Activated CD4-positive, alpha-beta memory T cell treated with anti-CD3 and anti-CD28 coated beads for 36 hours (primary cell): Measurements from ENCODE around the gene PGD. TPM values are rescaled to one million over a fixed set of nuclear protein-coding genes. Genes with fewer than 3 reads are reported as not detected.
A peak's percentile ranks its signal among the peaks of the same experiment; 100 is the strongest.

ENCODE experiments used
- CTCF ChIA-PET: fragments of 350-600 bp; sonication (Branson Sonifier 250); formaldehyde crosslinking; loops from one replicate; lab custom pipeline; 2021; ENCODE audit warnings: antibody characterized with exemption, inconsistent platforms; lab: Charles Lee
- POLR2A ChIA-PET: fragments of 350-600 bp; sonication (Branson Sonifier 250); formaldehyde crosslinking; loops from one replicate; lab custom pipeline; 2021; ENCODE audit warnings: antibody characterized with exemption; lab: Charles Lee
- DNase-seq: peaks from one replicate; pipeline ENCODE4 v3.0.0-alpha.2; 2020
- H3K27ac Mint-ChIP-seq: one replicate; pipeline ENCODE4 v1.8.0; 2021; ENCODE audit warnings: mixed read lengths
- H3K27me3 Mint-ChIP-seq: one replicate; pipeline ENCODE4 v1.8.0; 2021; ENCODE audit warnings: mixed read lengths
- H3K36me3 Mint-ChIP-seq: one replicate; pipeline ENCODE4 v1.8.0; 2021; ENCODE audit warnings: mixed read lengths
- H3K4me1 Mint-ChIP-seq: one replicate; pipeline ENCODE4 v1.8.0; 2021; ENCODE audit warnings: low read depth, mixed read lengths
- H3K4me3 Mint-ChIP-seq: one replicate; pipeline ENCODE4 v1.8.0; 2021; ENCODE audit warnings: mild to moderate bottlenecking, mixed read lengths
- H3K9me3 Mint-ChIP-seq: one replicate; pipeline ENCODE4 v1.8.0; 2021; ENCODE audit warnings: mixed read lengths
- intact Hi-C: fragments of 100-400 bp; cut with micrococcal nuclease; formaldehyde crosslinking; loops from one replicate; pipeline ENCODE4 v1.15.1; 2023
- total RNA-seq, 2 experiments: library from RNA; stranded (reverse); gene quantifications; one replicate each; pipeline ENCODE4 v1.2.3, GENCODE V29; 2021

The PGD gene
- total RNA-seq, 2 experiments from 2014 or later, result 94.6 to 96.7 TPM

DNA sequence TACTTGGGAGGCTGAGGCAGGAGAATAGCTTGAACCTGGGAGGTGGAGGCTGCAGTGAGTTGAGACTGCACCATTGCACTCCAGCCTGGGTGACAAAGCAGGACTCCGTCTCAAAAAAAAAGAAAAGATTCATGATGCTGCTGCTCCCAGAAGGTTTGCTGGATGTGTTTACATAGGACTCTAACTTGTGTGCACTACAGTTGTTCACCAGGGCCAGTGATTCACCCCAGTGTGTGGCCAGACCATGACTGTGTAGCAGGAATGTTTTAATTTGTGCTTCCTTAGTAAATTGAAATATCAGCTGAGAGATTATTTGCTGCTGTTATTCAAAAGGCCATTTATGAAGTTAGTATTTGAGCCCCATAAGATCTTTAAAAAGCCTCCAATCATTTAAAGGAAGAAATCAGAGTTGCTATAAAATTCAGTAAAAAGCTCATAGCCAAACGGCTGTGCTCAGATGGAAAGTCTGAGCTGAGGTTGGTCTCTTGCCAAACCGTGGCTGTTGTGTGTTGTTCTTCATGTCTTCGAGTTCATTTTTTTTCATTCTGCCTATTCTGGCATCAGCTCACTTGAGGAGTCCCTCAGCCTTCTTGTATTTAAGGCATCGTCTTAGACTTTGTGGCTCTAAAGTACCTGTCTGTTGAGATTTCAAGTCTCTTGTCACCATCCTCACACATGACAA is 18.1 kb upstream of the PGD start:
- no peaks in the 10 kb centered on the region for H3K4me1 Mint-ChIP-seq
- H3K27ac Mint-ChIP-seq, result no peak overlapping the region
- no peak for DNase-seq
- no peak overlapping the region for H3K4me3 Mint-ChIP-seq
- POLR2A ChIA-PET, result no interaction called here
- no peaks in the 10 kb centered on the region for H3K27me3 Mint-ChIP-seq
- no peaks in the 10 kb centered on the region for H3K9me3 Mint-ChIP-seq
- CTCF ChIA-PET, result interaction anchor here (1.0 to 1.1 kb wide), 2 partner anchors 30 to 170 kb away, joined by 3 read pairs; partner anchors contain the start of gene KIF1B
- intact Hi-C loops, result no loop called here
- H3K36me3 Mint-ChIP-seq, result peaks cover 2% of the 10 kb centered on the region

DNA sequence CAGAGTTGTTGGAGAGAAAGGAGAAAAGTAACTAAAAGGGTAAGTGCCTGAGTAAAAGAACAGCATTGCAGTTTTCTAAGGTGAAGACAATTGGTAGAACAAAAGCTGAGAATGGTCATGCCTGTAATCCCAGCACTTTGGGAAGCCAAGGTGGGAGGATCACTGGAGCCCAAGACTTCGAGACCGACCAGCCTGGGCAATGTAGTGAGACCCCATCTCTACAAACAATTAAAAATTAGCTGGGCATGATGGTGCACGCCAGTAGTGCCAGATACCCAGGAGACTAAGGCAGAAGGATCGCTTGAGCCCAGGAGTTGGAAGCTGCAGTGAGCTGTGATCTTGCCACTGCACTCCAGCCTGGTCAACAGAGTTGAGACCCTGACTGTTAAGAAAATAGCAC is 15.2 kb upstream of the PGD start:
- Mint-ChIP-seq H3K36me3 (peaks cover 2% of the 10 kb centered on the region), H3K9me3 (no peaks in the 10 kb centered on the region), H3K27me3 (no peaks in the 10 kb centered on the region), H3K27ac (no peak overlapping the region), H3K4me1 (peaks cover 3% of the 10 kb centered on the region), H3K4me3 (no peak overlapping the region)
- ChIA-PET POLR2A (no interaction called here), CTCF (no interaction called here)
- intact Hi-C loops, result no loop called here
- DNase-seq, result no peak

DNA sequence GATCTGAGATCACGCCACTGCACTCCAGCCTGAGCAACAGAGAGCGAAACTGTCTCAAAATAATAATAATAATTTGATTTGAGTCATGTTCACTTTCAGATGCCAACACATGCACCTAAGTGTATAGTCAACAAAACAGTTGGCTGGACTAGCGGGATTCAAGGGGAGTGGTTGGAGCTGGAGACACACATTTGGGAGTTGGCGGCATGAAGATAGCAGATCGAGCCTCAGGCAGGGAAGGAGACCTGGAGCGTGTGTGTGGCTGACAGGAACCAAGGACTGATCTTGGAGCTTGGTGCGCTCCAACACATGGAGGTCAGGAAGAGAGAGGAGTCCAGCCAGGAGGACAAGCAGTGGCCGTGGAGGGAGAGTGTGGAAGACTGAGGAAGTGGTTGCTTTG is 14.6 kb upstream of the PGD start:
- DNase-seq, result no peak
- H3K9me3 Mint-ChIP-seq, result no peaks in the 10 kb centered on the region
- CTCF ChIA-PET, result no interaction called here
- POLR2A ChIA-PET, result no interaction called here
- H3K27me3 Mint-ChIP-seq, result no peaks in the 10 kb centered on the region
- no peaks in the 10 kb centered on the region for H3K36me3 Mint-ChIP-seq
- no peak overlapping the region for H3K27ac Mint-ChIP-seq
- intact Hi-C loops, result no loop called here
- H3K4me3 Mint-ChIP-seq, result no peak overlapping the region
- H3K4me1 Mint-ChIP-seq, result peaks cover 3% of the 10 kb centered on the region

DNA sequence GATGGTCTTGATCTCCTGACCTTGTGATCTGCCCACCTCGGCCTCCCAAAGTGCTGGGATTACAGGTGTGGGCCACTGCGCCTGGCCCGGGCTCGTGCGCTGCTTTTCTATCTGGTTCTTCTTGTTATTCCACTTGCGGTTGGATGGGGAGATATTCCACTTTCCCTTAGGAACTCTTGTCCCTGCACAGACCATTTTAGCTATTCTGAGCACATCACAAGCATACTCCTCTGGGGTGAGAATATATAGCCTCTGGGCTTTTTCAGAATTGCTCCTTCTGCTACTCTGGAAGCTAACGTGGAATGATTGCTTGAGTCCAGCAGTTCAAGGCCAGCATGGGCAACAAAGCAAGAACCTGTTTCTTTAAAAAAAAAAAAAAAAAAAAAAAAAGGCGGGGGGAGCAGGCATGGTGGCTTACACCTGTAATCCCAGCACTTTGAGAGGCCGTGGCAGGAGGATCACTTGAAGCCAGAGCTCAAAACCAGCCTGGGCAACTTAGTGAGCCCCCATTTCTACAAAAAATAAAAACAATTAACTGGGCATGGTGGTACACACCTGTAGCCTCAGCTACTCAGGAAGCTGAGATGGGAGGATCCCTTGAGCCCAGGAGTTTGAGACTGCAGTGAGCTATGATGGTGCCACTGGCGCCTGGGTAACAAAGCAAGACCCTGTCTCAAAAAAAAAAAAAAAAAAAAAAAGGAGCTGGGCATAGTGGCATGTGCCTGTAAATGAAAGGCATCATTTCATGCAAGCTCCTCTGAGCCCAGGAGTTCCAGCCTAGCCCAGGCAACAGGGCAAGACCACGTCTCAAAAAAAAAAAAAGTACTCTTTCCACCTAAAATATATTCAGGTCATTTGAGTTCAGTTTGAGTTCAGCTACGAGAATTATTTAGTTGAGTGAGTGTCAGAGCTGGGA is 11.8 kb upstream of the PGD start:
- ChIA-PET POLR2A (no interaction called here), CTCF (interaction anchor here (1.8 kb wide), 1 partner anchor 12 kb away, joined by 5 read pairs; the partner anchor contains the start of gene PGD)
- Mint-ChIP-seq H3K4me3 (no peak overlapping the region), H3K4me1 (peaks cover 3% of the 10 kb centered on the region), H3K27me3 (no peaks in the 10 kb centered on the region), H3K9me3 (no peaks in the 10 kb centered on the region), H3K27ac (no peak overlapping the region), H3K36me3 (no peaks in the 10 kb centered on the region)
- DNase-seq, result no peak
- intact Hi-C loops, result no loop called here

DNA sequence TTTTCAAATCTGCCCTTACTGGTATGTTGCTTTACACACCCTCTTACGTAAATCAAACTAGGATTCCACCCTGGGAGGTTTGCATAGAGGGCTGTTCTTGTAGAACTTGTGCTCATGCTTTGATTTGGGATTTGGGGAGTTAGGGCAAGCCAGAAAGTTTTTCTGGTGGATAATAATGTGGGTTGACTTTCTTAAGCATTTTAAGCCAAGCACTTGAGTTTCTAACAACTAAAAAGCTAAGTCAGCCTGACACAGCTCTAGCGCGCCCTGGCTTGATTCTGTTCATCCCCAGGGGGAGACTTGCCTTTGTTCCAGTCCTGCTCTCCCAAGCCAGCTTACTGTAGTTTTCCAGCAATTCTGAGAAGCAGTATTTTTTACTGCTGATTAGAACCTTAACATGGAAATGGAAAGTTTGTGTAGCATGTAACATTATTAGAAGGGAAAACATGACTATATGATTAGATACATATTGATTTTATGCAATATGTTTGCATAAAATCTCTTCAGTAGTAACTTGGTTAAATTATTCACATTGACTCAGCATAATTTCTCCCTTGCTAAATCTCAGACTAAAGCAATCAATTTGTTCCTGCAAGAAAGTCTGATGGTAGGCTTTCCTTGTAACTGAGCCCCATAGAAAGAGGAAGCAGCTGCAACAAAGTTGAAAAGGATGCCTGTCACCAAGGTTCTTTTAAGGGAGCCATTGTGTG is 11.0 kb upstream of the PGD start:
- ChIA-PET POLR2A (no interaction called here), CTCF (interaction anchor here (1.8 kb wide), 1 partner anchor 12 kb away, joined by 5 read pairs; the partner anchor contains the start of gene PGD)
- Mint-ChIP-seq H3K36me3 (no peaks in the 10 kb centered on the region), H3K9me3 (no peaks in the 10 kb centered on the region), H3K27ac (no peak overlapping the region), H3K27me3 (no peaks in the 10 kb centered on the region), H3K4me3 (no peak overlapping the region), H3K4me1 (peaks cover 3% of the 10 kb centered on the region)
- DNase-seq, result no peak
- intact Hi-C loops, result no loop called here

DNA sequence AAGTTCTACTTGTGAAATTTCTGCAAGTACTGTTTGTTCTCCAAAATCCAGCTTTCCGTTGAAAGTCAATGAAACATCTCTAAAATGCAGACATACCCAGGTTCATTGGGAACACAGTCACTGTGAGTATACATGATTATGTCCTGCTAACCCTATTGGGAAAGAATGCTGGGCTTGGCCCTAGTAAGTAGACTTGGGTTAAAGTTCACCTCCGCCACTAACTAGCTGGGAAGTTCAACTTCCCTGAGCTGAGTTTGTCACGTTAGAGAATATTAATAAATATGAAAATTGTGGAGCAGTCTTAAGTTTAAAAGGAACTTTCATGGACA is 10.5 kb upstream of the PGD start:
- peaks cover 3% of the 10 kb centered on the region for H3K4me1 Mint-ChIP-seq
- no peaks in the 10 kb centered on the region for H3K27me3 Mint-ChIP-seq
- no peaks in the 10 kb centered on the region for H3K9me3 Mint-ChIP-seq
- ChIA-PET POLR2A (no interaction called here), CTCF (interaction anchor here (1.8 kb wide), 1 partner anchor 11 kb away, joined by 5 read pairs; the partner anchor contains the start of gene PGD)
- no peak for DNase-seq
- H3K4me3 Mint-ChIP-seq, result no peak overlapping the region
- H3K36me3 Mint-ChIP-seq, result no peaks in the 10 kb centered on the region
- H3K27ac Mint-ChIP-seq, result no peak overlapping the region
- intact Hi-C loops, result no loop called here

DNA sequence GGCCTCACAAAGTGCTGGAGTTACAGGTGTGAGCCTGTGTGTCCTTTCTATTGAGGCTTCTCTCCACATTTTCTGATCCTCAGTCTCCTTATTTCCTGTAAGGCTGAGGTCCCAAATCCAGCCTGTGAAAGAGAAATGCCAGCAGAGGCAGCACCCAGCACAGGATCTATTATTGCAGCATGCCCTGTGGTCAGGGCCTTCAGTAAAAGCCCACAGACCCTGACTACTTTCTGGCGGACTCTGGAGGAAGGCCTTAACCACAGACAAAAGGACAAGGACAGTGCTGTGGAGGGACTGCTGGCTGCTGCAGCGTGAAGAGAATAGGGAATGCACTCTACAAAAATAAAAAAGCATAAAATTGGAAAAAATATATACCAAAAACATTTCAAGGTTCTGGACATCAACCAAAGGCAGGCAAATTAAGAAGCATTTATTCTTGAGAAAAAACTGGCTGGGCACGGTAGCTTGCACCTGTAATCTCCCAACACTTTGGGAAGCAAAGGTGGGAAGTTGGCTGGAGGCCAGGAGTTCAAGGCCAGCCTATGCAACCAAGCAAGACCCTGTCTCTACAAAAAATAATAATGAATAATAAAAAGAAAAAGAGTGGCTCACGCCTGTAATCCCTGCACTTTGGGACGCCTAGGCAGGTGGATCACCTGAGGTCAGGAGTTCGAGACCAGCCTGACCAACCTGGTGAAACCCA is 9.4 kb upstream of the PGD start:
- H3K27ac Mint-ChIP-seq, result no peak overlapping the region
- H3K9me3 Mint-ChIP-seq, result peaks cover 2% of the 10 kb centered on the region
- peaks cover 3% of the 10 kb centered on the region for H3K4me1 Mint-ChIP-seq
- H3K36me3 Mint-ChIP-seq, result no peaks in the 10 kb centered on the region
- H3K27me3 Mint-ChIP-seq, result no peaks in the 10 kb centered on the region
- ChIA-PET CTCF (no interaction called here), POLR2A (no interaction called here)
- DNase-seq, result no peak
- no peak overlapping the region for H3K4me3 Mint-ChIP-seq
- intact Hi-C loops, result no loop called here

DNA sequence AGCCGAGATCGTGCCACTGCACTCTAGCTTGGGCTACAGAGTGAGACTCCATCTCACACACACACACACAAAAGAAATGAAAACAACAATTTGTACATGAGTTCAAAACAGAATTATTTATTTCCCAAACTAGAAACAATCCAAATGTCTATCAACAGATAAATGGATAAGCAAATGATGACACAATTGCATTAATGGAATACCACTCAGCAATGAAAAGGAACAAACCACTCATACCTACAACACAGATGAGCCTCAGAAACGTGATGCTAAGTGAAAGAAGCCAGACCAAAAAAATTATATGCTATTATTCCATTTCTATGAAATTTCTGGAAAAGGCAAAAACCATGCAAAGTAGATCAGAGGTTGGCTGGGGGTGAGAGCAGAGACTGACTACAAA is 2.0 kb upstream of the PGD start:
- intact Hi-C loops, result no loop called here
- no peak overlapping the region for H3K4me3 Mint-ChIP-seq
- no peak for DNase-seq

DNA sequence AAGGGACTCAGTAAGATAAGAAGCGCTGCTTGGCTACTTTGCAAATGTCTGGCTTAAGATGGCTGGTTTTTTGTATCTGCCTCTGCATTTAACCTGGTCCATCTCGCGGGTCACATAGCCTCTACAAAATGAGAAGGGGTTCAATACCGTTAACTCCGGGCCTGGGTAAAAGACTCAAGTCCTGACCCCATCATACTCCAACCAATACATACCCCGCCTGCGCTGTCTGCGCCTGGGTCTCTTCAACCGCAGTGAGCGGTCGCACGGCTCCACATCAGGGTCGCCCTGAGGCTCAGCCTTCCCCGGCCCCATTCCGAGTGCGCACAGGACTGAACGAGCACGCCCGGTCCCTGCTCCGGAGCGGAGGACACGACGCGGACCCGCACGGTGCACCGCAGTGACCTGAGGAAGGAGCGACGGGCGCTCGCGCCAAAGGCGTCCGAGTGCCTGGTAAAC is 558 bp upstream of the PGD start:
- CTCF ChIA-PET, result interaction anchor here (0.7 to 1.8 kb wide), 4 partner anchors 10 to 188 kb away, joined by 3 to 5 read pairs (median 4); partner anchors contain the start of genes CENPS and KIF1B
- Mint-ChIP-seq H3K4me3 (peak overlapping the region; percentile 88), H3K9me3 (peaks cover 2% of the 10 kb centered on the region), H3K27me3 (no peaks in the 10 kb centered on the region), H3K27ac (no peak overlapping the region), H3K4me1 (peaks cover 20% of the 10 kb centered on the region), H3K36me3 (peaks cover 10% of the 10 kb centered on the region)
- intact Hi-C loops, result loop anchor here (1.0 to 2.0 kb wide), 3 partner anchors 30 to 366 kb away; partner anchors contain the start of genes PEX14 and UBE4B
- no peak for DNase-seq
- POLR2A ChIA-PET, result interaction anchor here (1.0 to 1.1 kb wide), 2 partner anchors 32 to 188 kb away, joined by 3 read pairs; partner anchors contain the start of genes CENPS and KIF1B

More for the DNA sequence above, 2.0 kb upstream of the PGD start:
- Mint-ChIP-seq H3K27me3 (no peaks in the 10 kb centered on the region), H3K27ac (no peak overlapping the region), H3K36me3 (peaks cover 4% of the 10 kb centered on the region), H3K4me1 (peaks cover 15% of the 10 kb centered on the region), H3K9me3 (peaks cover 2% of the 10 kb centered on the region)
- POLR2A ChIA-PET, result no interaction called here
- CTCF ChIA-PET, result no interaction called here

DNA sequence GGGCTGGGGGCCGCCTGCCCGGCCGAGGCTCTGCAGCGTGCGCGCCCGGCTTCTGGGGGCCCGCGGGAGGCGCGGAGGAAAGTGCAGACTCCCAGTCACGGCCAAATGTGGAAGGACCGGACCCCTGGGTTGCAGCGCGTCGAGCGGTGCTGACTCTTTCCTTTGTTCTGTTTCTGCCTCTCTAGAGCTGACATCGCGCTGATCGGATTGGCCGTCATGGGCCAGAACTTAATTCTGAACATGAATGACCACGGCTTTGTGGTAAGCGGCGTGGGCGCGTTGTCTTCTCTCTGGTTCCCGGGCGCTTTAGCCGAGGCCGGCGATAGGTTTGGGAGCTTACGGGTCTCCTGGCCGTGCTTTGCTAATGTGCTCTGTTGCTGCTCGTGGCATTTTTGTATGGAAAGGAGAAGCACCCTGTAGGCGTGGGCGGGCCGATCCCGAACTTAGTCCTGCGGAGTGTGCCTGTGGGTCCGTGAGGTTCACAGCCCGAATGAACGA is 629 bp downstream of the PGD start:
- peaks cover 21% of the 10 kb centered on the region for H3K36me3 Mint-ChIP-seq
- no peak for DNase-seq
- H3K9me3 Mint-ChIP-seq, result no peaks in the 10 kb centered on the region
- H3K27me3 Mint-ChIP-seq, result no peaks in the 10 kb centered on the region
- peak overlapping the region; percentile 84 for H3K4me3 Mint-ChIP-seq
- CTCF ChIA-PET, result interaction anchor here (0.7 to 1.8 kb wide), 5 partner anchors 11 to 189 kb away, joined by 3 to 7 read pairs (median 4); partner anchors contain the start of genes CENPS and KIF1B
- peak overlapping the region; percentile 55 for H3K27ac Mint-ChIP-seq
- intact Hi-C loops, result loop anchor here (2.0 kb wide), 2 partner anchors 75 to 367 kb away; partner anchors contain the start of genes PEX14 and UBE4B
- H3K4me1 Mint-ChIP-seq, result peaks cover 25% of the 10 kb centered on the region
- POLR2A ChIA-PET, result no interaction called here

DNA sequence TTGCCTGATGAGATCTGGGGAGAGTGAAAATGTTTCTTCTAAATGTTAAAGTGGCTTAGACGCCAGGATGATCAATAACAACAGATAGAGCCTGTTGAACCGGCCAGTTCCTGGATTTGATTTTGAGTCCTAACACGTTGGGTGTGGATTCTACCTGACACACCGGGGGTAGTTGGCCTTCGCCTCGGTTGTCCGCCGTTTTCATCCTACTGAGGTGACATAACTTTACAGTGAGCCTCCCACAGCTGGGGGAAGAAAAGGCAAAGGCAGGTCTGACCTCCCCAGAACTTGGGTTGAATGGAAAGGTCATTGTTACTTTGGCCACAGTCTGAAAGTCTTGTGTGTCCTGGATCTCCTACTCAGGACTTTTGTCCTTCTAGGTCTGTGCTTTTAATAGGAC is 1.1 kb downstream of the PGD start:
- no peak for DNase-seq
- H3K27ac Mint-ChIP-seq, result no peak overlapping the region
- intact Hi-C loops, result no loop called here

More for the DNA sequence above, 1.1 kb downstream of the PGD start:
- H3K9me3 Mint-ChIP-seq, result no peaks in the 10 kb centered on the region
- ChIA-PET CTCF (interaction anchor here (0.7 to 1.8 kb wide), 4 partner anchors 12 to 190 kb away, joined by 3 to 7 read pairs (median 4); partner anchors contain the start of genes CENPS and KIF1B), POLR2A (no interaction called here)
- H3K4me1 Mint-ChIP-seq, result peaks cover 25% of the 10 kb centered on the region
- H3K4me3 Mint-ChIP-seq, result peak overlapping the region; percentile 84
- no peaks in the 10 kb centered on the region for H3K27me3 Mint-ChIP-seq
- H3K36me3 Mint-ChIP-seq, result peaks cover 23% of the 10 kb centered on the region
